ENCODE results near the gene CHM. TPM values are rescaled to one million over a fixed set of nuclear protein-coding genes. Genes with fewer than 3 reads are reported as not detected.

CHM gene
- total RNA-seq, 1 donor: 32.0 TPM

- no peak for DNase-seq (ENCODE audit: low read depth)
- no peak overlapping the region for H3K4me3 ChIP-seq (ENCODE audit: low read depth, low read length)
These were observed 3.1 kb downstream of the CHM start for GRCh38 chrX:86044216-86044615.

GRCh38 chrX:86039625-86040568, 7.5 kb downstream of the CHM start:
- TF ChIP-seq CTCF (IDR thresholded peaks at IDR 0.05; ENCODE audit: insufficient read depth, low read depth, low read length): no peak

More at GRCh38 chrX:86044216-86044615, 3.1 kb downstream of the CHM start:
- TF ChIP-seq CTCF (IDR thresholded peaks at IDR 0.05; ENCODE audit: insufficient read depth, low read depth, low read length): no peak

GRCh38 chrX:86033385-86033784, 14.0 kb downstream of the CHM start:
- DNase-seq (ENCODE audit: low read depth): no peak
- H3K4me3 ChIP-seq (ENCODE audit: low read depth, low read length): no peak overlapping the region
- no peak for TF ChIP-seq CTCF (IDR thresholded peaks at IDR 0.05; ENCODE audit: insufficient read depth, low read depth, low read length)

More at GRCh38 chrX:86039625-86040568, 7.5 kb downstream of the CHM start:
- H3K4me3 ChIP-seq (ENCODE audit: low read depth, low read length): no peak overlapping the region
- no peak for DNase-seq (ENCODE audit: low read depth)

GRCh38 chrX:86028681-86029080, 18.7 kb downstream of the CHM start:
- no peak for DNase-seq (ENCODE audit: low read depth)
- no peak for TF ChIP-seq CTCF (IDR thresholded peaks at IDR 0.05; ENCODE audit: insufficient read depth, low read depth, low read length)
- H3K4me3 ChIP-seq (ENCODE audit: low read depth, low read length): no peak overlapping the region

GRCh38 chrX:86023811-86024210, 23.5 kb downstream of the CHM start:
- no peak for TF ChIP-seq CTCF (IDR thresholded peaks at IDR 0.05; ENCODE audit: insufficient read depth, low read depth, low read length)
- no peak for DNase-seq (ENCODE audit: low read depth)
- no peak overlapping the region for H3K4me3 ChIP-seq (ENCODE audit: low read depth, low read length)

- no peak for TF ChIP-seq CTCF (IDR thresholded peaks at IDR 0.05; ENCODE audit: insufficient read depth, low read depth, low read length)
- no peak overlapping the region for H3K4me3 ChIP-seq (ENCODE audit: low read depth, low read length)
- peak; percentile 26 for DNase-seq (ENCODE audit: low read depth)
These were observed 25.6 kb downstream of the CHM start for GRCh38 chrX:86021652-86022289.

Data from fibroblast of villous mesenchyme (primary cell).